AG04450 (cell line): ENCODE results near the gene DCAF5. TPM values are rescaled to one million over a fixed set of nuclear protein-coding genes. Genes with fewer than 3 reads are reported as not detected.

Experiments used
- CTCF ChIA-PET: fragments of 300-600, 350-600 bp; formaldehyde crosslinking; extraction: SDS; loops from one replicate; lab custom pipeline; 2022; ENCODE audit warnings: antibody characterized with exemption, inconsistent platforms; lab: Charles Lee
- POLR2A ChIA-PET: fragments of 350-600 bp; formaldehyde crosslinking; extraction: SDS; loops from one replicate; lab custom pipeline; 2021; ENCODE audit warnings: antibody characterized with exemption, inconsistent platforms; lab: Yijun Ruan, JAX
- DNase-seq: peaks from one replicate; pipeline ENCODE4 v3.0.0-alpha.2; 2011; ENCODE audit warnings: low read depth, low spot score
- H3K27ac ChIP-seq: one replicate; pipeline ENCODE4 v1.5.1; 2012; ENCODE audit warnings: low read depth, low read length, control low read depth
- H3K27me3 ChIP-seq: one replicate; pipeline ENCODE4 v1.6.0; 2012; ENCODE audit warnings: low read length; ENCODE audit not compliant: control insufficient read depth, insufficient read depth
- H3K4me3 ChIP-seq: 2 replicates; pipeline ENCODE4 v1.5.1; 2011; ENCODE audit warnings: mild to moderate bottlenecking, low read depth, low read length, control low read depth
- H3K9me3 ChIP-seq: 2 replicates; pipeline ENCODE4 v1.5.1; 2012; ENCODE audit warnings: low read length; ENCODE audit not compliant: control insufficient read depth, insufficient read depth
- CTCF ChIP-seq: IDR thresholded peaks from 2 replicates; pipeline ENCODE4 v1.5.1; 2011; ENCODE audit warnings: low read depth, low read length, control low read depth, inconsistent platforms
- polyA plus RNA-seq: library from polyadenylated mRNA; depleted of rRNA; stranded (reverse); fragments of >200 nt; gene quantifications from 2 replicates; pipeline ENCODE4 v1.2.3, GENCODE V29; 2011

DCAF5 gene
- polyA plus RNA-seq, 1 experiment: 32.4 TPM

GRCh38 chr14:69014829-69015259, 138.1 kb downstream of the DCAF5 start:
- Histone ChIP-seq H3K4me3 (no peak overlapping the region), H3K27me3 (no peaks in the 10 kb centered on the region), H3K27ac (no peak overlapping the region), H3K9me3 (no peaks in the 10 kb centered on the region)
- no peak for TF ChIP-seq CTCF
- ChIA-PET POLR2A (no interaction called here), CTCF (no interaction called here)
- no peak for DNase-seq

- DNase-seq: no peak
- Histone ChIP-seq H3K9me3 (no peaks in the 10 kb centered on the region), H3K27ac (peak overlapping the region; percentile 11), H3K4me3 (no peak overlapping the region), H3K27me3 (no peaks in the 10 kb centered on the region)
- ChIA-PET POLR2A (interaction anchor here (0.7 to 0.8 kb wide), 2 partner anchors 36 to 221 kb away, joined by 3 to 8 read pairs; partner anchors contain the start of gene ZFP36L1), CTCF (interaction anchor here (1.7 kb wide), 1 partner anchor 87 kb away, joined by 3 read pairs; no protein-coding TSS in a partner anchor)
- TF ChIP-seq CTCF: no peak
Measured at GRCh38 chr14:69013943-69014782, 138.8 kb downstream of the DCAF5 start.

DNA sequence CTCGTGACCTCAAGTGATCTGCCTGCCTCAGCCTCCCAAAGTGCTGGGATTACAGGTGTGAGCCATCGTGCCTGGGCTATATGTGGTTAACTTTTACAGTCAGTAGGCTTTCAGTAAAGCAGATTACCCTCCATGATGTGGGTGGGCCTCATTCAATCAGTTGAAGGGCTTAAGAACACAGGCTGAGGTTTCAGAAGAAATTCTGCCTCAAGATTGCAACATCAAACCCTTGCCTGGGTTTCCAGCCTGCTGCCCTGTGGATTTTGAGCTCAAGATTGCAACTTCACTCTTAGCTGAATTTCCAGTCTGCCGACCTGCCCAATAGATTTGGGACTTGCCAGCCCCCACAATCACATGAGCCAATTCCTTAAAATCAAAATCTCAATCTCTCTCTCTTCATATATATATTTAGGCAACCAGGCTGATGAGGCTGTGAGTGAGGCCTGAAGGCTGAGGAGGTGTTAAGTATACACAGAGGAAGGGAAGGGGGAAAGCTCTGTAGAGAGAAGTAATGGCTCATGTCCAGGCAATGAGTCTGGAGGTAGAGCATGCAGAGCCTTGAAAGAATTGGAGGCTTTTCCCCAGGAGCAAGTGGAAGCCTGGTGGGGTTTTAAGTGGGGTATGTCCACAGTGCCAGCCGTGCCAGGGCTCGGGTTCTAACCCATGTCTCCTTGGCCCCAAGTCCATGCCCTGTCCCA, 140.5 kb downstream of the DCAF5 start:
- Histone ChIP-seq H3K4me3 (no peak overlapping the region), H3K27me3 (no peaks in the 10 kb centered on the region), H3K9me3 (no peaks in the 10 kb centered on the region), H3K27ac (peak overlapping the region; percentile 47)
- POLR2A ChIA-PET: interaction anchor here (0.5 to 0.8 kb wide), 3 partner anchors 10 to 220 kb away, joined by 3 read pairs; partner anchors contain the start of gene ZFP36L1
- no peak for TF ChIP-seq CTCF
- no peak for DNase-seq
- CTCF ChIA-PET: interaction anchor here (0.6 to 1.7 kb wide), 4 partner anchors 89 to 101 kb away, joined by 3 to 4 read pairs (median 3); no protein-coding TSS in a partner anchor

GRCh38 chr14:69010648-69011047, 142.3 kb downstream of the DCAF5 start:
- CTCF ChIA-PET: no interaction called here
- H3K9me3 ChIP-seq: no peaks in the 10 kb centered on the region
- H3K27me3 ChIP-seq: no peaks in the 10 kb centered on the region
- POLR2A ChIA-PET: no interaction called here
- no peak overlapping the region for H3K27ac ChIP-seq
- no peak for DNase-seq
- TF ChIP-seq CTCF: no peak
- H3K4me3 ChIP-seq: no peak overlapping the region
